GM23338 (cell line): ENCODE data around the gene RPIA. TPM values are rescaled to one million over a fixed set of nuclear protein-coding genes. Genes with fewer than 3 reads are reported as not detected.

Source experiments
- ATAC-seq: fragments of 200-7000 bp; cut with Tn5 transposase; 3 replicates; pipeline ENCODE4 v1.9.1; 2020
- DNase-seq: peaks from one replicate; pipeline ENCODE4 v3.0.0-alpha.2; 2015; ENCODE audit warnings: low spot score
- H2AFZ ChIP-seq: fragments of 200-600 bp; sonication (generic); 2 replicates; pipeline ENCODE4 v1.8.0; 2016; ENCODE audit warnings: antibody characterized with exemption, mild to moderate bottlenecking, moderate library complexity
- H3F3A ChIP-seq: fragments of 200-600 bp; sonication (generic); replicated peaks from 2 replicates; pipeline ENCODE4 v1.8.0; 2017; ENCODE audit warnings: antibody characterized with exemption, mixed run types, low read depth
- H3K27ac ChIP-seq: fragments of 200-600 bp; sonication (generic); 2 replicates; pipeline ENCODE4 v1.6.1; 2016; ENCODE audit warnings: low read depth
- H3K27me3 ChIP-seq: fragments of 200-600 bp; sonication (generic); 2 replicates; pipeline ENCODE4 v1.8.0; 2016; ENCODE audit warnings: mild to moderate bottlenecking, mixed run types, moderate library complexity; ENCODE audit not compliant: insufficient read depth
- H3K36me3 ChIP-seq: fragments of 200-600 bp; sonication (generic); 2 replicates; pipeline ENCODE4 v1.8.0; 2016; ENCODE audit warnings: mild to moderate bottlenecking; ENCODE audit not compliant: insufficient read depth
- H3K4me1 ChIP-seq: fragments of 200-600 bp; sonication (generic); 2 replicates; pipeline ENCODE4 v1.8.0; 2016; ENCODE audit warnings: mild to moderate bottlenecking, moderate library complexity; ENCODE audit not compliant: insufficient read depth
- H3K4me2 ChIP-seq: fragments of 200-600 bp; sonication (generic); 2 replicates; pipeline ENCODE4 v1.7.1; 2017; ENCODE audit warnings: mixed run types
- H3K4me3 ChIP-seq: fragments of 200-600 bp; sonication (generic); 2 replicates; pipeline ENCODE4 v1.6.1; 2016; ENCODE audit warnings: mixed run types
- H3K79me2 ChIP-seq: fragments of 200-600 bp; sonication (generic); replicated peaks from 2 replicates; pipeline ENCODE4 v1.8.0; 2017; ENCODE audit warnings: mild to moderate bottlenecking; ENCODE audit not compliant: insufficient read depth
- H3K9me2 ChIP-seq: fragments of 200-600 bp; sonication (generic); 2 replicates; pipeline ENCODE4 v1.8.0; 2017; ENCODE audit not compliant: insufficient read depth
- H4K20me1 ChIP-seq: fragments of 200-600 bp; sonication (generic); replicated peaks from 2 replicates; pipeline ENCODE4 v1.8.0; 2017; ENCODE audit warnings: mild to moderate bottlenecking; ENCODE audit not compliant: insufficient read depth
- H3K27ac Mint-ChIP-seq: 2 replicates; pipeline ENCODE4 v1.8.0; 2020; ENCODE audit warnings: inconsistent platforms, mild to moderate bottlenecking, moderate library complexity, mixed read lengths
- H3K27me3 Mint-ChIP-seq: 3 replicates; pipeline ENCODE4 v1.8.0; 2022; ENCODE audit warnings: low read depth, mild to moderate bottlenecking, moderate library complexity, mixed read lengths, inconsistent platforms; ENCODE audit not compliant: insufficient read depth, poor library complexity
- H3K36me3 Mint-ChIP-seq: 3 replicates; pipeline ENCODE4 v1.8.0; 2021; ENCODE audit warnings: low read depth, mild to moderate bottlenecking, inconsistent platforms, moderate library complexity, mixed read lengths
- H3K4me1 Mint-ChIP-seq: 3 replicates; pipeline ENCODE4 v1.8.0; 2020; ENCODE audit warnings: mild to moderate bottlenecking, inconsistent platforms, mixed read lengths
- H3K4me3 Mint-ChIP-seq: 3 replicates; pipeline ENCODE4 v1.8.0; 2021; ENCODE audit warnings: moderate library complexity, mild to moderate bottlenecking, inconsistent platforms, mixed read lengths
- H3K9me3 Mint-ChIP-seq: 3 replicates; pipeline ENCODE4 v1.8.0; 2020; ENCODE audit warnings: moderate library complexity, mild to moderate bottlenecking, inconsistent platforms, mixed read lengths
- CREB1 ChIP-seq: fragments of 250-450 bp; sonication (Bioruptor Pico); IDR thresholded peaks from 2 replicates; pipeline ENCODE4 v1.5.0; 2020; ENCODE audit warnings: low read depth, mild to moderate bottlenecking, moderate library complexity
- EZH2 ChIP-seq: fragments of 200-600 bp; sonication (generic); IDR thresholded peaks from one replicate; pipeline ENCODE4 v1.8.0; 2017; ENCODE audit warnings: antibody characterized with exemption, mild to moderate bottlenecking, low read depth; ENCODE audit not compliant: unreplicated experiment
- EZH2phosphoT487 ChIP-seq: fragments of 200-600 bp; sonication (generic); IDR thresholded peaks from one replicate; pipeline ENCODE4 v1.8.1; 2018; ENCODE audit warnings: antibody characterized with exemption; ENCODE audit not compliant: unreplicated experiment
- NANOG ChIP-seq: IDR thresholded peaks from 2 replicates; pipeline ENCODE4 v1.6.1; 2016; ENCODE audit warnings: antibody characterized with exemption, borderline replicate concordance
- POLR2AphosphoS5 ChIP-seq: IDR thresholded peaks from 2 replicates; pipeline ENCODE4 v1.6.1; 2016; ENCODE audit warnings: antibody characterized with exemption, low read depth
- ZNF114 ChIP-seq: fragments of 250-450 bp; sonication (Bioruptor Pico); IDR thresholded peaks from 2 replicates; pipeline ENCODE4 v1.5.0; 2020; ENCODE audit warnings: mild to moderate bottlenecking, moderate library complexity
- ZNF331 ChIP-seq: fragments of 250-450 bp; sonication (Bioruptor Pico); IDR thresholded peaks from 2 replicates; pipeline ENCODE4 v1.5.0; 2020; ENCODE audit warnings: low read depth, mild to moderate bottlenecking, moderate library complexity
- polyA plus RNA-seq: library from polyadenylated mRNA; unstranded; fragments of >200 nt; fragmentation: Nextera tagmentation; extraction: Ambion mirVana; gene quantifications from 2 replicates; pipeline ENCODE4 v1.2.1, GENCODE V29; 2016
- total RNA-seq: library from RNA; depleted of rRNA; stranded (reverse); fragments of >200 nt; shearing (Covaris generic); gene quantifications from 2 replicates; pipeline ENCODE4 v1.2.3, GENCODE V29; 2014
- TF ChIP-seq, protein P1 (sequence below): IDR thresholded peaks from 2 replicates; pipeline ENCODE4 v1.6.1; 2016; ENCODE audit warnings: antibody characterized with exemption
- TF ChIP-seq, protein P2 (sequence below), 2 experiments: fragments of 200-600 bp in 1 of 2; sonication (generic) in 1 of 2; conservative IDR thresholded peaks; 2 replicates each; pipeline versions ENCODE4 v1.5.1 to v1.6.1; 2016 to 2017; ENCODE audit warnings: antibody characterized with exemption in 2 of 2, low read depth in 2 of 2, mild to moderate bottlenecking in 2 of 2, moderate library complexity in 1 of 2
- TF ChIP-seq, protein P3 (sequence below): IDR thresholded peaks from one replicate; pipeline ENCODE4 v1.6.1; 2018; ENCODE audit warnings: antibody characterized with exemption; ENCODE audit not compliant: unreplicated experiment
- TF ChIP-seq, protein P4 (sequence below): fragments of 250-450 bp; sonication (Bioruptor Pico); IDR thresholded peaks from 2 replicates; pipeline ENCODE4 v1.5.0; 2020; ENCODE audit warnings: mild to moderate bottlenecking, moderate library complexity

RPIA gene
- total and polyA plus RNA-seq, 2 experiments from 2014 or later = 18.8 to 22.5 TPM

DNA sequence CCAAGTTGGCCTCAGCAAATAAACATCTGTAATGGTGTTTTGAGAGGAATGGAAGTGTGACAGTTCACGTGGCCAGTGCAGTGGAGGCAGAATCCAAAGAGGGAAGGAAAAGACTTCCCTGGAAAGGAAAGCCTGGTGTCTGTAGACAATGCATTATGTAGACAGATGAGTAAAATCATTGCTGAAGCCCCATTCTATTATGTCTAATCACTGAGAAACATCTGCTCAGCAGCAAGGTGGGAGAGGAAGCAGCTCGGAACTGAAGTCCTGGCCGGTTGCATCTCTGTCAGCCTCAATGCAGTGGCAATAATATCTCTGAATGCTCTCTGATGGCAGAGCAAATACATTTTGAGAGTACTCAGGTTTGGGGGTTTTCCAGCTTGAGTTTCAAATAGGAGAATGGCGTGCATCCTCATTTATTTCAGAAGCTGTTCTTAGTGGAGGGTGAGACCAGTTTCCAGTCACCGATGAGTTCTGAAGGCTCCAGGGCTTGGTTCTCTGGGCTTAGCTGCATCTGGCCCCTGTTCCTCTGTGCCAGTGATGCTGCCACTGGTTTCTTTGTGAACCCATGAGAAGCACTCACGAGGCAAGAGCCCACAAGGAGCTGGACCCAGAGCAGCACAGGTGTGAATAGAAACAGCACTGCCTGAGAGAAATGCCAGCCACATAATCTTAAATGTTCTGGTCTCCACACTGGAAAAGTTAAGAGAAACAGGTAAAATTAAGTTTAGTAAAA, 63.3 kb downstream of the RPIA start:
- no peak overlapping the region for H3K4me2 ChIP-seq
- DNase-seq = no peak
- TF ChIP-seq EZH2phosphoT487 (no peak), ZNF114 (no peak), CREB1 (CRISPR knock-in tag) (no peak), ZNF331 (no peak), POLR2AphosphoS5 (no peak), EZH2 (no peak), NANOG (no peak)
- TF ChIP-seq, protein P1, sequence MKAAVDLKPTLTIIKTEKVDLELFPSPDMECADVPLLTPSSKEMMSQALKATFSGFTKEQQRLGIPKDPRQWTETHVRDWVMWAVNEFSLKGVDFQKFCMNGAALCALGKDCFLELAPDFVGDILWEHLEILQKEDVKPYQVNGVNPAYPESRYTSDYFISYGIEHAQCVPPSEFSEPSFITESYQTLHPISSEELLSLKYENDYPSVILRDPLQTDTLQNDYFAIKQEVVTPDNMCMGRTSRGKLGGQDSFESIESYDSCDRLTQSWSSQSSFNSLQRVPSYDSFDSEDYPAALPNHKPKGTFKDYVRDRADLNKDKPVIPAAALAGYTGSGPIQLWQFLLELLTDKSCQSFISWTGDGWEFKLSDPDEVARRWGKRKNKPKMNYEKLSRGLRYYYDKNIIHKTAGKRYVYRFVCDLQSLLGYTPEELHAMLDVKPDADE = no peak
- TF ChIP-seq, protein P2, sequence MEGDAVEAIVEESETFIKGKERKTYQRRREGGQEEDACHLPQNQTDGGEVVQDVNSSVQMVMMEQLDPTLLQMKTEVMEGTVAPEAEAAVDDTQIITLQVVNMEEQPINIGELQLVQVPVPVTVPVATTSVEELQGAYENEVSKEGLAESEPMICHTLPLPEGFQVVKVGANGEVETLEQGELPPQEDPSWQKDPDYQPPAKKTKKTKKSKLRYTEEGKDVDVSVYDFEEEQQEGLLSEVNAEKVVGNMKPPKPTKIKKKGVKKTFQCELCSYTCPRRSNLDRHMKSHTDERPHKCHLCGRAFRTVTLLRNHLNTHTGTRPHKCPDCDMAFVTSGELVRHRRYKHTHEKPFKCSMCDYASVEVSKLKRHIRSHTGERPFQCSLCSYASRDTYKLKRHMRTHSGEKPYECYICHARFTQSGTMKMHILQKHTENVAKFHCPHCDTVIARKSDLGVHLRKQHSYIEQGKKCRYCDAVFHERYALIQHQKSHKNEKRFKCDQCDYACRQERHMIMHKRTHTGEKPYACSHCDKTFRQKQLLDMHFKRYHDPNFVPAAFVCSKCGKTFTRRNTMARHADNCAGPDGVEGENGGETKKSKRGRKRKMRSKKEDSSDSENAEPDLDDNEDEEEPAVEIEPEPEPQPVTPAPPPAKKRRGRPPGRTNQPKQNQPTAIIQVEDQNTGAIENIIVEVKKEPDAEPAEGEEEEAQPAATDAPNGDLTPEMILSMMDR (conservative IDR thresholded peaks at IDR 0.05; ENCODE audit: low read depth in 2 of 2) = no peak
- TF ChIP-seq, protein P3, sequence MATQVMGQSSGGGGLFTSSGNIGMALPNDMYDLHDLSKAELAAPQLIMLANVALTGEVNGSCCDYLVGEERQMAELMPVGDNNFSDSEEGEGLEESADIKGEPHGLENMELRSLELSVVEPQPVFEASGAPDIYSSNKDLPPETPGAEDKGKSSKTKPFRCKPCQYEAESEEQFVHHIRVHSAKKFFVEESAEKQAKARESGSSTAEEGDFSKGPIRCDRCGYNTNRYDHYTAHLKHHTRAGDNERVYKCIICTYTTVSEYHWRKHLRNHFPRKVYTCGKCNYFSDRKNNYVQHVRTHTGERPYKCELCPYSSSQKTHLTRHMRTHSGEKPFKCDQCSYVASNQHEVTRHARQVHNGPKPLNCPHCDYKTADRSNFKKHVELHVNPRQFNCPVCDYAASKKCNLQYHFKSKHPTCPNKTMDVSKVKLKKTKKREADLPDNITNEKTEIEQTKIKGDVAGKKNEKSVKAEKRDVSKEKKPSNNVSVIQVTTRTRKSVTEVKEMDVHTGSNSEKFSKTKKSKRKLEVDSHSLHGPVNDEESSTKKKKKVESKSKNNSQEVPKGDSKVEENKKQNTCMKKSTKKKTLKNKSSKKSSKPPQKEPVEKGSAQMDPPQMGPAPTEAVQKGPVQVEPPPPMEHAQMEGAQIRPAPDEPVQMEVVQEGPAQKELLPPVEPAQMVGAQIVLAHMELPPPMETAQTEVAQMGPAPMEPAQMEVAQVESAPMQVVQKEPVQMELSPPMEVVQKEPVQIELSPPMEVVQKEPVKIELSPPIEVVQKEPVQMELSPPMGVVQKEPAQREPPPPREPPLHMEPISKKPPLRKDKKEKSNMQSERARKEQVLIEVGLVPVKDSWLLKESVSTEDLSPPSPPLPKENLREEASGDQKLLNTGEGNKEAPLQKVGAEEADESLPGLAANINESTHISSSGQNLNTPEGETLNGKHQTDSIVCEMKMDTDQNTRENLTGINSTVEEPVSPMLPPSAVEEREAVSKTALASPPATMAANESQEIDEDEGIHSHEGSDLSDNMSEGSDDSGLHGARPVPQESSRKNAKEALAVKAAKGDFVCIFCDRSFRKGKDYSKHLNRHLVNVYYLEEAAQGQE = no peak
- TF ChIP-seq, protein P4, sequence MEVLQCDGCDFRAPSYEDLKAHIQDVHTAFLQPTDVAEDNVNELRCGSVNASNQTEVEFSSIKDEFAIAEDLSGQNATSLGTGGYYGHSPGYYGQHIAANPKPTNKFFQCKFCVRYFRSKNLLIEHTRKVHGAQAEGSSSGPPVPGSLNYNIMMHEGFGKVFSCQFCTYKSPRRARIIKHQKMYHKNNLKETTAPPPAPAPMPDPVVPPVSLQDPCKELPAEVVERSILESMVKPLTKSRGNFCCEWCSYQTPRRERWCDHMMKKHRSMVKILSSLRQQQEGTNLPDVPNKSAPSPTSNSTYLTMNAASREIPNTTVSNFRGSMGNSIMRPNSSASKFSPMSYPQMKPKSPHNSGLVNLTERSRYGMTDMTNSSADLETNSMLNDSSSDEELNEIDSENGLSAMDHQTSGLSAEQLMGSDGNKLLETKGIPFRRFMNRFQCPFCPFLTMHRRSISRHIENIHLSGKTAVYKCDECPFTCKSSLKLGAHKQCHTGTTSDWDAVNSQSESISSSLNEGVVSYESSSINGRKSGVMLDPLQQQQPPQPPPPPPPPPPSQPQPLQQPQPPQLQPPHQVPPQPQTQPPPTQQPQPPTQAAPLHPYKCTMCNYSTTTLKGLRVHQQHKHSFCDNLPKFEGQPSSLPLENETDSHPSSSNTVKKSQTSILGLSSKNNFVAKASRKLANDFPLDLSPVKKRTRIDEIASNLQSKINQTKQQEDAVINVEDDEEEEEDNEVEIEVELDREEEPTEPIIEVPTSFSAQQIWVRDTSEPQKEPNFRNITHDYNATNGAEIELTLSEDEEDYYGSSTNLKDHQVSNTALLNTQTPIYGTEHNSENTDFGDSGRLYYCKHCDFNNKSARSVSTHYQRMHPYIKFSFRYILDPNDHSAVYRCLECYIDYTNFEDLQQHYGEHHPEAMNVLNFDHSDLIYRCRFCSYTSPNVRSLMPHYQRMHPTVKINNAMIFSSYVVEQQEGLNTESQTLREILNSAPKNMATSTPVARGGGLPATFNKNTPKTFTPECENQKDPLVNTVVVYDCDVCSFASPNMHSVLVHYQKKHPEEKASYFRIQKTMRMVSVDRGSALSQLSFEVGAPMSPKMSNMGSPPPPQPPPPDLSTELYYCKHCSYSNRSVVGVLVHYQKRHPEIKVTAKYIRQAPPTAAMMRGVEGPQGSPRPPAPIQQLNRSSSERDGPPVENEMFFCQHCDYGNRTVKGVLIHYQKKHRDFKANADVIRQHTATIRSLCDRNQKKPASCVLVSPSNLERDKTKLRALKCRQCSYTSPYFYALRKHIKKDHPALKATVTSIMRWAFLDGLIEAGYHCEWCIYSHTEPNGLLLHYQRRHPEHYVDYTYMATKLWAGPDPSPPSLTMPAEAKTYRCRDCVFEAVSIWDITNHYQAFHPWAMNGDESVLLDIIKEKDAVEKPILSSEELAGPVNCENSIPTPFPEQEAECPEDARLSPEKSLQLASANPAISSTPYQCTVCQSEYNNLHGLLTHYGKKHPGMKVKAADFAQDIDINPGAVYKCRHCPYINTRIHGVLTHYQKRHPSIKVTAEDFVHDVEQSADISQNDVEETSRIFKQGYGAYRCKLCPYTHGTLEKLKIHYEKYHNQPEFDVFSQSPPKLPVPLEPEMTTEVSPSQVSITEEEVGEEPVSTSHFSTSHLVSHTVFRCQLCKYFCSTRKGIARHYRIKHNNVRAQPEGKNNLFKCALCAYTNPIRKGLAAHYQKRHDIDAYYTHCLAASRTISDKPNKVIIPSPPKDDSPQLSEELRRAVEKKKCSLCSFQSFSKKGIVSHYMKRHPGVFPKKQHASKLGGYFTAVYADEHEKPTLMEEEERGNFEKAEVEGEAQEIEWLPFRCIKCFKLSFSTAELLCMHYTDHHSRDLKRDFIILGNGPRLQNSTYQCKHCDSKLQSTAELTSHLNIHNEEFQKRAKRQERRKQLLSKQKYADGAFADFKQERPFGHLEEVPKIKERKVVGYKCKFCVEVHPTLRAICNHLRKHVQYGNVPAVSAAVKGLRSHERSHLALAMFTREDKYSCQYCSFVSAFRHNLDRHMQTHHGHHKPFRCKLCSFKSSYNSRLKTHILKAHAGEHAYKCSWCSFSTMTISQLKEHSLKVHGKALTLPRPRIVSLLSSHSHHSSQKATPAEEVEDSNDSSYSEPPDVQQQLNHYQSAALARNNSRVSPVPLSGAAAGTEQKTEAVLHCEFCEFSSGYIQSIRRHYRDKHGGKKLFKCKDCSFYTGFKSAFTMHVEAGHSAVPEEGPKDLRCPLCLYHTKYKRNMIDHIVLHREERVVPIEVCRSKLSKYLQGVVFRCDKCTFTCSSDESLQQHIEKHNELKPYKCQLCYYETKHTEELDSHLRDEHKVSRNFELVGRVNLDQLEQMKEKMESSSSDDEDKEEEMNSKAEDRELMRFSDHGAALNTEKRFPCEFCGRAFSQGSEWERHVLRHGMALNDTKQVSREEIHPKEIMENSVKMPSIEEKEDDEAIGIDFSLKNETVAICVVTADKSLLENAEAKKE (CRISPR knock-in tag) = no peak
- no peaks in the 10 kb centered on the region for H3K79me2 ChIP-seq
- Mint-ChIP-seq H3K4me1 (peaks cover 12% of the 10 kb centered on the region; the same call in 2 of the 3 replicates), H3K36me3 (peaks cover 54% of the 10 kb centered on the region), H3K4me3 (no peak overlapping the region), H3K9me3 (peaks cover 30% of the 10 kb centered on the region), H3K27me3 (peaks cover 12% of the 10 kb centered on the region), H3K27ac (peak overlapping the region; percentile 66)
- no peaks in the 10 kb centered on the region for H4K20me1 ChIP-seq
- H3K27ac ChIP-seq = no peak overlapping the region
- no peak overlapping the region for H2AFZ ChIP-seq
- H3K4me1 ChIP-seq = peaks cover 15% of the 10 kb centered on the region
- H3K27me3 ChIP-seq = no peaks in the 10 kb centered on the region
- H3F3A ChIP-seq = no peaks in the 10 kb centered on the region
- no peak overlapping the region for H3K4me3 ChIP-seq
- H3K9me2 ChIP-seq = no peaks in the 10 kb centered on the region
- peaks cover 10% of the 10 kb centered on the region; the same call in 1 of the 2 replicates for H3K36me3 ChIP-seq
- ATAC-seq = no peak
